GM12864 (cell line): ENCODE data around the gene NTF4.
"Not testable (repeated sequence)": the region's sequence is repeated elsewhere in the genome, so short reads cannot be mapped to it uniquely, and the experiment has no call there.

ENCODE experiments used
- DNase-seq: peaks from one replicate; pipeline ENCODE4 v3.0.0-alpha.2; 2011; ENCODE audit warnings: low read depth
- H3K4me3 ChIP-seq: 2 replicates; pipeline ENCODE4 v1.5.1; 2011; ENCODE audit warnings: mild to moderate bottlenecking, low read depth, low read length, control low read depth
- CTCF ChIP-seq: IDR thresholded peaks from 2 replicates; pipeline ENCODE4 v1.5.1; 2011; ENCODE audit warnings: low read depth, mild to moderate bottlenecking, moderate library complexity, low read length, control low read depth, inconsistent platforms; ENCODE audit errors: missing control alignments

Gene NTF4

GRCh38 chr19:49036815-49037214, 27.8 kb downstream of the NTF4 start, which contains the start of gene CGB1:
Gene CGB1 (minus strand): TSS chr19:49036895. CDS start chr19:49036711, 184 bp downstream.
- DNase-seq, H3K4me3 ChIP-seq: not testable (repeated sequence)
- TF ChIP-seq CTCF, result peak; percentile 60

GRCh38 chr19:49031642-49032301, 32.8 kb downstream of the NTF4 start, which contains the start of gene CGB2:
Gene CGB2 (plus strand): TSS chr19:49031890. CDS start chr19:49032096, 206 bp downstream.
- H3K4me3 ChIP-seq, DNase-seq: not testable (repeated sequence)
- TF ChIP-seq CTCF, result peak; percentile 28

GRCh38 chr19:49030323-49030722, 34.3 kb downstream of the NTF4 start:
- H3K4me3 ChIP-seq, DNase-seq: not testable (repeated sequence)

- H3K4me3 ChIP-seq, result not testable (repeated sequence)
These were observed 34.9 kb downstream of the NTF4 start for GRCh38 chr19:49029749-49030148.

GRCh38 chr19:49028686-49029085, 35.9 kb downstream of the NTF4 start:
- not testable (repeated sequence) for DNase-seq, H3K4me3 ChIP-seq

More at GRCh38 chr19:49029749-49030148, 34.9 kb downstream of the NTF4 start:
- not testable (repeated sequence) for DNase-seq

GRCh38 chr19:49025599-49025998, 39.0 kb downstream of the NTF4 start:
- DNase-seq, H3K4me3 ChIP-seq: not testable (repeated sequence)

GRCh38 chr19:49025088-49025487, 39.5 kb downstream of the NTF4 start:
- DNase-seq, H3K4me3 ChIP-seq: not testable (repeated sequence)

- DNase-seq, H3K4me3 ChIP-seq: not testable (repeated sequence)
These were observed 40.4 kb downstream of the NTF4 start, which contains the start of gene CGB3 for GRCh38 chr19:49024233-49024632. Gene CGB3 (minus strand): TSS chr19:49024333. CDS start chr19:49023971, 362 bp downstream.

GRCh38 chr19:49022116-49022515, 42.5 kb downstream of the NTF4 start:
- H3K4me3 ChIP-seq, result no peak overlapping the region
- no peak for TF ChIP-seq CTCF
- DNase-seq, result no peak

GRCh38 chr19:49020931-49021895, 43.4 kb downstream of the NTF4 start:
- no peak overlapping the region for H3K4me3 ChIP-seq
- no peak for DNase-seq
- TF ChIP-seq CTCF, result no peak
